HCT116 (cell line): ENCODE data around the gene PYGB. TPM values are rescaled to one million over a fixed set of nuclear protein-coding genes. Genes with fewer than 3 reads are reported as not detected.

ENCODE experiments used
- ATAC-seq: fragments of 200-7000 bp; cut with Tn5 transposase; 2 replicates; pipeline ENCODE4 v1.9.1; 2020; ENCODE audit warnings: mild to moderate bottlenecking, moderate library complexity
- BruUV-seq: library from RNA; stranded (reverse); fragments of 400-500 nt; replicated peaks from 2 replicates; lab custom pipeline; 2021; lab: Mats Ljungman, UMichigan
- CTCF ChIA-PET: fragments of 300-600 bp; sonication (Branson Sonifier 250); formaldehyde crosslinking; loops from one replicate; lab custom pipeline; 2021; ENCODE audit warnings: antibody characterized with exemption; lab: Charles Lee
- POLR2A ChIA-PET: fragments of 300-600, 350-600 bp; sonication (Branson Sonifier 250); formaldehyde crosslinking; loops from one replicate; lab custom pipeline; 2021; ENCODE audit warnings: antibody characterized with exemption; lab: Charles Lee
- RAD21 ChIA-PET, 2 experiments: fragments of 300-600 bp; sonication (Branson Sonifier 250); formaldehyde crosslinking; loops; one replicate each; lab custom pipeline; 2023; ENCODE audit warnings: low total read pairs in 2 of 2; ENCODE audit not compliant: uncharacterized antibody in 2 of 2, unreplicated experiment in 2 of 2, low non-redundant PET in 1 of 2; lab: Charles Lee
- DNase-seq: peaks from one replicate; pipeline ENCODE4 v3.0.0-alpha.2; 2010; ENCODE audit warnings: low read depth, low spot score
- H2AFZ ChIP-seq: fragments of 200-600 bp; shearing (Covaris generic), sonication (generic); 2 replicates; pipeline ENCODE4 v1.6.1; 2017; ENCODE audit warnings: low read depth, mixed run types, mixed read lengths, antibody characterized with exemption, low read length; ENCODE audit not compliant: poor library complexity, severe bottlenecking
- H3K27ac ChIP-seq: 2 replicates; pipeline ENCODE4 v1.5.1; 2012; ENCODE audit warnings: low read depth, low read length
- H3K27me3 ChIP-seq: fragments of 200-600 bp; sonication (generic); 2 replicates; pipeline ENCODE4 v1.6.1; 2016; ENCODE audit warnings: mixed run types, low read length, mixed read lengths; ENCODE audit not compliant: insufficient read depth
- H3K36me3 ChIP-seq, 2 experiments: fragments of 200-500 bp in 1 of 2; fragments of 200-600 bp in 1 of 2; sonication (Bioruptor generic) in 1 of 2; sonication (generic) in 1 of 2; 2 replicates each; pipeline versions ENCODE4 v1.5.1 to v1.6.1; 2014 to 2016; ENCODE audit warnings: low read length in 2 of 2, inconsistent platforms in 1 of 2, mixed read lengths in 1 of 2, mixed run types in 1 of 2; ENCODE audit not compliant: insufficient read depth in 2 of 2, control insufficient read depth in 1 of 2
- H3K4me1 ChIP-seq, 2 experiments: fragments of 200-600 bp in 1 of 2; sonication (generic) in 1 of 2; 2 replicates each; pipeline versions ENCODE4 v1.5.1 to v1.6.1; 2012 to 2017; ENCODE audit warnings: low read length in 2 of 2, inconsistent platforms in 1 of 2, mild to moderate bottlenecking in 1 of 2, mixed read lengths in 1 of 2, mixed run types in 1 of 2, moderate library complexity in 1 of 2; ENCODE audit not compliant: insufficient read depth in 2 of 2, control insufficient read depth in 1 of 2
- H3K4me2 ChIP-seq: fragments of 200-600 bp; sonication (generic); 2 replicates; pipeline ENCODE4 v1.6.1; 2017; ENCODE audit warnings: mixed run types, low read length, mixed read lengths
- H3K4me3 ChIP-seq, 2 experiments: fragments of 200-600 bp in 1 of 2; sonication (generic) in 1 of 2; replicated peaks in 1 of 2; 2 replicates each; pipeline ENCODE4 v1.5.1; 2011 to 2016; ENCODE audit warnings: low read length in 2 of 2, control low read depth in 1 of 2, low read depth in 1 of 2, mild to moderate bottlenecking in 1 of 2, mixed read lengths in 1 of 2, mixed run types in 1 of 2
- H3K79me2 ChIP-seq: fragments of 200-600 bp; sonication (generic); 2 replicates; pipeline ENCODE4 v1.6.1; 2017; ENCODE audit warnings: mild to moderate bottlenecking, mixed run types, low read length, moderate library complexity, mixed read lengths; ENCODE audit not compliant: insufficient read depth
- H3K9ac ChIP-seq: fragments of 200-600 bp; sonication (generic); 2 replicates; pipeline ENCODE4 v1.6.1; 2016; ENCODE audit warnings: low read length, mixed read lengths
- H3K9me2 ChIP-seq: fragments of 200-600 bp; sonication (generic), shearing (Covaris generic); 2 replicates; pipeline ENCODE4 v1.6.1; 2017; ENCODE audit warnings: mixed run types, mild to moderate bottlenecking, moderate library complexity; ENCODE audit not compliant: insufficient read depth
- H3K9me3 ChIP-seq, 2 experiments: fragments of 200-500 bp in 1 of 2; fragments of 200-600 bp in 1 of 2; sonication (Bioruptor generic) in 1 of 2; sonication (generic) in 1 of 2; 2 replicates each; pipeline ENCODE4 v1.6.1; 2014 to 2017; ENCODE audit warnings: low read length in 2 of 2, mixed read lengths in 2 of 2, inconsistent platforms in 1 of 2, low read depth in 1 of 2, mild to moderate bottlenecking in 1 of 2, mixed run types in 1 of 2, moderate library complexity in 1 of 2; ENCODE audit not compliant: control insufficient read depth in 1 of 2, insufficient read depth in 1 of 2
- H4K20me1 ChIP-seq: fragments of 200-600 bp; sonication (generic), shearing (Covaris generic); 2 replicates; pipeline ENCODE4 v1.6.1; 2017; ENCODE audit warnings: mixed run types, mild to moderate bottlenecking, moderate library complexity; ENCODE audit not compliant: insufficient read depth
- EGR1 ChIP-seq: IDR thresholded peaks from 2 replicates; pipeline ENCODE4 v1.6.1; 2012; ENCODE audit warnings: low read depth
- EZH2phosphoT487 ChIP-seq: fragments of 200-600 bp; IDR thresholded peaks from 2 replicates; pipeline ENCODE4 v1.6.1; 2018; ENCODE audit warnings: antibody characterized with exemption, borderline replicate concordance
- SP1 ChIP-seq: IDR thresholded peaks from 2 replicates; pipeline ENCODE4 v1.6.1; 2012; ENCODE audit warnings: low read depth
- intact Hi-C: fragments of 100-400 bp; cut with micrococcal nuclease; formaldehyde crosslinking; loops from 2 replicates; pipeline ENCODE4 v1.10.0; 2022
- total RNA-seq: library from RNA; stranded (reverse); gene quantifications from one replicate; pipeline ENCODE4 v1.2.1, GENCODE V29; 2021; ENCODE audit not compliant: unreplicated experiment
- TF ChIP-seq, protein P1 (sequence below): IDR thresholded peaks from 2 replicates; pipeline ENCODE4 v1.6.1; 2012
- TF ChIP-seq, protein P2 (sequence below): IDR thresholded peaks from 2 replicates; pipeline ENCODE4 v1.6.1; 2012; ENCODE audit warnings: low read depth
- TF ChIP-seq, protein P3 (sequence below): IDR thresholded peaks from 2 replicates; pipeline ENCODE4 v1.6.1; 2011; ENCODE audit warnings: mild to moderate bottlenecking, low read length, moderate library complexity; ENCODE audit not compliant: insufficient replicate concordance; ENCODE audit errors: extremely low read depth

Gene PYGB
- total RNA-seq, 1 experiment from 2014 or later = 87.8 TPM

DNA sequence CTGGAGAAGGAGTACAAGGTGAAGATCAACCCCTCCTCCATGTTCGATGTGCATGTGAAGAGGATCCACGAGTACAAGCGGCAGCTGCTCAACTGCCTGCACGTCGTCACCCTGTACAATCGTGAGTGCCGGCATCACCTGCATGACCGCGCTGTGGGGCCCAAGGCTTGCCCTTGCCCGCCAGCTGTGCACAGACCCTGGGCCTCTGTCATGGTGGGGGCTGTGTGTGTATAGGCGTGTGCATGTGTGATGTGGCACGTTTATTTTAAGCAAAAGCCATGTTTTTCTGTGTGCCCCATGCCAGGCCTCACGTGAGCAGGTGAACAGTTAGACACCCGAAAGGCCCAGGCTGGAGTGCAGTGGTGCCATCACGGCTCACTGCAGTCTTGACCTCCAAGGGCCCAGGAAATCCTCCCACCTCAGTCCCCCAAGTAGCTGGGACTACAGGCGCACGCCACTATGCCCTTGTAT is 36.3 kb downstream of the PYGB start:
- POLR2A ChIA-PET = no interaction called here
- BruUV-seq = no TSS peak
- peaks cover 8 to 10% of the 10 kb centered on the region in 2 experiments; a peak in 3 of 4 replicates for H3K36me3 ChIP-seq

More for the DNA sequence above, 36.3 kb downstream of the PYGB start:
- H2AFZ ChIP-seq = no peak overlapping the region
- no peak overlapping the region for H3K4me2 ChIP-seq
- no peaks in the 10 kb centered on the region for H3K27me3 ChIP-seq
- no peaks in the 10 kb centered on the region for H3K9me3 ChIP-seq
- intact Hi-C loops = no loop called here
- CTCF ChIA-PET = interaction anchor here (1.2 kb wide), 1 partner anchor 12 kb away, joined by 3 read pairs; no protein-coding TSS in a partner anchor
- no peak for ATAC-seq
- TF ChIP-seq, protein P1, sequence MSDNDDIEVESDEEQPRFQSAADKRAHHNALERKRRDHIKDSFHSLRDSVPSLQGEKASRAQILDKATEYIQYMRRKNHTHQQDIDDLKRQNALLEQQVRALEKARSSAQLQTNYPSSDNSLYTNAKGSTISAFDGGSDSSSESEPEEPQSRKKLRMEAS = no peak
- TF ChIP-seq, protein P2, sequence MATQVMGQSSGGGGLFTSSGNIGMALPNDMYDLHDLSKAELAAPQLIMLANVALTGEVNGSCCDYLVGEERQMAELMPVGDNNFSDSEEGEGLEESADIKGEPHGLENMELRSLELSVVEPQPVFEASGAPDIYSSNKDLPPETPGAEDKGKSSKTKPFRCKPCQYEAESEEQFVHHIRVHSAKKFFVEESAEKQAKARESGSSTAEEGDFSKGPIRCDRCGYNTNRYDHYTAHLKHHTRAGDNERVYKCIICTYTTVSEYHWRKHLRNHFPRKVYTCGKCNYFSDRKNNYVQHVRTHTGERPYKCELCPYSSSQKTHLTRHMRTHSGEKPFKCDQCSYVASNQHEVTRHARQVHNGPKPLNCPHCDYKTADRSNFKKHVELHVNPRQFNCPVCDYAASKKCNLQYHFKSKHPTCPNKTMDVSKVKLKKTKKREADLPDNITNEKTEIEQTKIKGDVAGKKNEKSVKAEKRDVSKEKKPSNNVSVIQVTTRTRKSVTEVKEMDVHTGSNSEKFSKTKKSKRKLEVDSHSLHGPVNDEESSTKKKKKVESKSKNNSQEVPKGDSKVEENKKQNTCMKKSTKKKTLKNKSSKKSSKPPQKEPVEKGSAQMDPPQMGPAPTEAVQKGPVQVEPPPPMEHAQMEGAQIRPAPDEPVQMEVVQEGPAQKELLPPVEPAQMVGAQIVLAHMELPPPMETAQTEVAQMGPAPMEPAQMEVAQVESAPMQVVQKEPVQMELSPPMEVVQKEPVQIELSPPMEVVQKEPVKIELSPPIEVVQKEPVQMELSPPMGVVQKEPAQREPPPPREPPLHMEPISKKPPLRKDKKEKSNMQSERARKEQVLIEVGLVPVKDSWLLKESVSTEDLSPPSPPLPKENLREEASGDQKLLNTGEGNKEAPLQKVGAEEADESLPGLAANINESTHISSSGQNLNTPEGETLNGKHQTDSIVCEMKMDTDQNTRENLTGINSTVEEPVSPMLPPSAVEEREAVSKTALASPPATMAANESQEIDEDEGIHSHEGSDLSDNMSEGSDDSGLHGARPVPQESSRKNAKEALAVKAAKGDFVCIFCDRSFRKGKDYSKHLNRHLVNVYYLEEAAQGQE = no peak
- TF ChIP-seq EZH2phosphoT487 (no peak), EGR1 (no peak), SP1 (no peak)
- TF ChIP-seq, protein P3, sequence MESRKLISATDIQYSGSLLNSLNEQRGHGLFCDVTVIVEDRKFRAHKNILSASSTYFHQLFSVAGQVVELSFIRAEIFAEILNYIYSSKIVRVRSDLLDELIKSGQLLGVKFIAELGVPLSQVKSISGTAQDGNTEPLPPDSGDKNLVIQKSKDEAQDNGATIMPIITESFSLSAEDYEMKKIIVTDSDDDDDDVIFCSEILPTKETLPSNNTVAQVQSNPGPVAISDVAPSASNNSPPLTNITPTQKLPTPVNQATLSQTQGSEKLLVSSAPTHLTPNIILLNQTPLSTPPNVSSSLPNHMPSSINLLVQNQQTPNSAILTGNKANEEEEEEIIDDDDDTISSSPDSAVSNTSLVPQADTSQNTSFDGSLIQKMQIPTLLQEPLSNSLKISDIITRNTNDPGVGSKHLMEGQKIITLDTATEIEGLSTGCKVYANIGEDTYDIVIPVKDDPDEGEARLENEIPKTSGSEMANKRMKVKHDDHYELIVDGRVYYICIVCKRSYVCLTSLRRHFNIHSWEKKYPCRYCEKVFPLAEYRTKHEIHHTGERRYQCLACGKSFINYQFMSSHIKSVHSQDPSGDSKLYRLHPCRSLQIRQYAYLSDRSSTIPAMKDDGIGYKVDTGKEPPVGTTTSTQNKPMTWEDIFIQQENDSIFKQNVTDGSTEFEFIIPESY = no peak
- TF ChIP-seq, all 23 proteins: peak for 0
- no peak for DNase-seq
- Histone ChIP-seq H3K9ac (no peak overlapping the region), H4K20me1 (no peaks in the 10 kb centered on the region), H3K27ac (no peak overlapping the region), H3K4me3 (no peak overlapping the region), H3K79me2 (no peaks in the 10 kb centered on the region), H3K4me1 (no peaks in the 10 kb centered on the region), H3K9me2 (no peaks in the 10 kb centered on the region)
- RAD21 ChIA-PET = no interaction called here
